Ovary (tissue), 10 donors: ENCODE data around the gene IFIT3. TPM values are rescaled to one million over a fixed set of nuclear protein-coding genes. Genes with fewer than 3 reads are reported as not detected.

ENCODE experiments used
- DNase-seq, 5 donors: peaks; one replicate each; pipeline ENCODE4 v3.0.0-alpha.2; 2019 to 2020
- H3K27ac ChIP-seq, 2 donors: fragments of 200-600 bp; one replicate each; pipeline versions ENCODE4 v1.5.1 to v1.8.0; 2019 to 2022
- H3K27me3 ChIP-seq: fragments of 200-600 bp; one replicate; pipeline ENCODE4 v1.8.0; 2022
- H3K36me3 ChIP-seq: fragments of 200-600 bp; sonication (generic); one replicate; pipeline ENCODE4 v1.5.1; 2019
- H3K4me1 ChIP-seq: one replicate; pipeline ENCODE4 v1.8.1; 2013; ENCODE audit warnings: mild to moderate bottlenecking, moderate library complexity; ENCODE audit not compliant: insufficient read depth
- H3K4me3 ChIP-seq: fragments of 200-600 bp; sonication (generic); one replicate; pipeline ENCODE4 v1.5.1; 2017
- H3K9me3 ChIP-seq, 2 donors: fragments of 200-600 bp in 1 of 2; sonication (generic) in 1 of 2; one replicate each; pipeline versions ENCODE4 v1.5.1 to v1.8.1; 2013 to 2019; ENCODE audit warnings: mild to moderate bottlenecking in 1 of 2, moderate library complexity in 1 of 2
- EP300 ChIP-seq: sonication (generic); formaldehyde crosslinking; IDR thresholded peaks from one replicate; pipeline ENCODE4 v1.6.1; 2017; ENCODE audit warnings: antibody characterized with exemption
- POLR2A ChIP-seq: fragments of 450-650 bp; IDR thresholded peaks from one replicate; pipeline ENCODE4 v1.6.1; 2017; ENCODE audit warnings: antibody characterized with exemption, mild to moderate bottlenecking, moderate library complexity
- WGBS, 3 donors: extraction: QIAGEN DNeasy Blood & Tissue Kit in 1 of 3; methylation state at CpG; one replicate each; pipeline versions ENCODE4 v1.1.5 to v1.1.7; 2013 to 2017; 5-methylcytosine and 5-hydroxymethylcytosine counted together
- intact Hi-C, 4 donors: fragments of 100-400 bp; cut with DNase I; formaldehyde crosslinking; loops; one replicate each; pipeline versions ENCODE4 v1.11.0 to v1.15.1; 2022 to 2023
- long read RNA-seq, 3 donors: library from polyadenylated mRNA in 2 of 3; unstranded in 2 of 3; transcript quantifications; one replicate each; pipeline ENCODE4 v2.0.0 and lab custom pipeline, GENCODE V29; 2021 to 2026
- polyA plus RNA-seq, 2 donors: library from polyadenylated mRNA; stranded (reverse); fragments of 200-250 nt in 1 of 2; fragments of 350-450 nt in 1 of 2; fragmentation: Illumina TruSeq in 1 of 2; extraction: RNeasy Lipid Tissue Mini Kit (QIAGEN cat#74804) in 1 of 2; gene quantifications; one replicate each; pipeline ENCODE4 v1.2.3, GENCODE V29; 2013 to 2014
- total RNA-seq, 7 donors: library from RNA; depleted of rRNA in 2 of 7; stranded (reverse); fragments of >200 nt in 2 of 7; fragmentation: NEBNext Ultra II Directional in 3 of 7; extraction: Animal tissue kit (Norgen Biotek cat#: 25700) in 3 of 7; gene quantifications; one replicate each; pipeline versions ENCODE4 v1.1.0 to v1.2.4, GENCODE V29; 2016 to 2023
- TF ChIP-seq, protein P1 (sequence below), 3 donors: fragments of 450-650 bp in 2 of 3; fragments of 200-600 bp in 1 of 3; IDR thresholded peaks; one replicate each; pipeline versions ENCODE4 v1.5.1 to v1.8.0; 2016 to 2022; ENCODE audit warnings: antibody characterized with exemption in 3 of 3, mild to moderate bottlenecking in 1 of 3
- donor health status: DM: no; HTN: no; CAD: no; lungs with moderate emphysema.
- donor health status: DM: no; HTN: no; CAD: no.
- donor health status: Bipolar disorder and iron deficiency.
- donor health status: DM: yes; HTN: yes; CAD: no.
- donor health status: DM: no; HTN: no; CAD: no.
- donor health status: DM: yes; HTN: yes; CAD: no.

Gene IFIT3, protein sequence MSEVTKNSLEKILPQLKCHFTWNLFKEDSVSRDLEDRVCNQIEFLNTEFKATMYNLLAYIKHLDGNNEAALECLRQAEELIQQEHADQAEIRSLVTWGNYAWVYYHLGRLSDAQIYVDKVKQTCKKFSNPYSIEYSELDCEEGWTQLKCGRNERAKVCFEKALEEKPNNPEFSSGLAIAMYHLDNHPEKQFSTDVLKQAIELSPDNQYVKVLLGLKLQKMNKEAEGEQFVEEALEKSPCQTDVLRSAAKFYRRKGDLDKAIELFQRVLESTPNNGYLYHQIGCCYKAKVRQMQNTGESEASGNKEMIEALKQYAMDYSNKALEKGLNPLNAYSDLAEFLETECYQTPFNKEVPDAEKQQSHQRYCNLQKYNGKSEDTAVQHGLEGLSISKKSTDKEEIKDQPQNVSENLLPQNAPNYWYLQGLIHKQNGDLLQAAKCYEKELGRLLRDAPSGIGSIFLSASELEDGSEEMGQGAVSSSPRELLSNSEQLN
- total RNA-seq (10 to 100 TPM in 3 of 7 donors, 1 to 10 TPM in 4; 5.7 to 16.9 (median 9.9) TPM), polyA plus RNA-seq (10 to 100 TPM; 22.7 to 31.5 TPM)
- long read RNA-seq, donor 1, transcript IFIT3-201 (2 exons, 2,455 nt): minor isoform, 37 of 90 reads
- long read RNA-seq, donor 1, transcript IFIT3-202 (2 exons, 2,496 nt): major isoform, 46 of 90 reads
- long read RNA-seq, donor 1, partial matches to known transcripts: 0 of 90 reads
- long read RNA-seq, donor 1, other reads (novel, unspliced or antisense): 7 of 90 reads
- long read RNA-seq, donor 2, partial matches to known transcripts: 0 of 2 reads
- long read RNA-seq, donor 2, other reads (novel, unspliced or antisense): 0 of 2 reads
- long read RNA-seq, donor 3, transcript IFIT3-202 (2 exons, 2,496 nt): major isoform, 10 of 16 reads
- long read RNA-seq, donor 3, partial matches to known transcripts: 0 of 16 reads
- long read RNA-seq, donor 3, other reads (novel, unspliced or antisense): 3 of 16 reads

DNA sequence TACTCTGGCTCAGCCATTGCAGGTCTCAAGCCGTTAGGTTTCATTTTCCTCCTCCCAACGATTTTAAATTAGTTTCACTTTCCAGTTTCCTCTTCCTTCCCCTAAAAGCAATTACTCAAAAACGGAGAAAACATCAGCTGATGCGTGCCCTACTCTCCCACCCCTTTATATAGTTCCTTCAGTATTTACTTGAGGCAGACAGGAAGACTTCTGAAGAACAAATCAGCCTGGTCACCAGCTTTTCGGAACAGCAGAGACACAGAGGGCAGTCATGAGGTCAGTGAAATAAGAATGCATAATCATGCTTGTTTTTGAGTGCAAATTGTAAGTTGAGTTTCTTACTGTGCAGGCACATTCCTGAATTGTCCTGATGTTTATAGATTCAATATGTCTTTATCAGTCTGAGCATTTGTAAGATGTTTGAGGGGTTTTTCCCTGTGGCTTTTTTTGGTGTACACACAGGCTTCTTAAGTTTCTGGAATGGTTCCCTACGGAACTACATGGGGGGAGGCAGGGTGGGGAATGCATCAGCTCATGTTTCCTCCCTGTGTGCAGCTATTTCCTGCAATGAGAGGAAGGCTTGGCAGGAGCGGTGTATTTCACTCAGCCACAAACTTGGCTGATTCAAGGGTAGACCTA is at the start of gene IFIT3:
Gene IFIT3, plus strand, starts transcription at position 195 of the 639 bp plus-strand sequence. Its CDS starts 77 bp downstream, at position 272.
- intact Hi-C loops: no loop called here
- peak; percentile 47 to 70 (median 59) for DNase-seq
- Histone ChIP-seq H3K9me3 (no peaks in the 10 kb centered on the region), H3K4me3 (peak within 1 kb of the TSS; percentile 42), H3K27me3 (no peaks in the 10 kb centered on the region), H3K4me1 (peaks cover 16% of the 10 kb centered on the region), H3K27ac (peak within 1 kb of the TSS in 1 of 2 donors; percentile 84), H3K36me3 (no peaks in the 10 kb centered on the region)
- 0 to 1% (median 1%) methylated on average over 7 of the region's 7 CpGs for WGBS, 3 donors
- TF ChIP-seq POLR2A (no peak), EP300 (no peak)
- TF ChIP-seq, protein P1, sequence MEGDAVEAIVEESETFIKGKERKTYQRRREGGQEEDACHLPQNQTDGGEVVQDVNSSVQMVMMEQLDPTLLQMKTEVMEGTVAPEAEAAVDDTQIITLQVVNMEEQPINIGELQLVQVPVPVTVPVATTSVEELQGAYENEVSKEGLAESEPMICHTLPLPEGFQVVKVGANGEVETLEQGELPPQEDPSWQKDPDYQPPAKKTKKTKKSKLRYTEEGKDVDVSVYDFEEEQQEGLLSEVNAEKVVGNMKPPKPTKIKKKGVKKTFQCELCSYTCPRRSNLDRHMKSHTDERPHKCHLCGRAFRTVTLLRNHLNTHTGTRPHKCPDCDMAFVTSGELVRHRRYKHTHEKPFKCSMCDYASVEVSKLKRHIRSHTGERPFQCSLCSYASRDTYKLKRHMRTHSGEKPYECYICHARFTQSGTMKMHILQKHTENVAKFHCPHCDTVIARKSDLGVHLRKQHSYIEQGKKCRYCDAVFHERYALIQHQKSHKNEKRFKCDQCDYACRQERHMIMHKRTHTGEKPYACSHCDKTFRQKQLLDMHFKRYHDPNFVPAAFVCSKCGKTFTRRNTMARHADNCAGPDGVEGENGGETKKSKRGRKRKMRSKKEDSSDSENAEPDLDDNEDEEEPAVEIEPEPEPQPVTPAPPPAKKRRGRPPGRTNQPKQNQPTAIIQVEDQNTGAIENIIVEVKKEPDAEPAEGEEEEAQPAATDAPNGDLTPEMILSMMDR (IDR thresholded peaks at IDR 0.05): no peak

DNA sequence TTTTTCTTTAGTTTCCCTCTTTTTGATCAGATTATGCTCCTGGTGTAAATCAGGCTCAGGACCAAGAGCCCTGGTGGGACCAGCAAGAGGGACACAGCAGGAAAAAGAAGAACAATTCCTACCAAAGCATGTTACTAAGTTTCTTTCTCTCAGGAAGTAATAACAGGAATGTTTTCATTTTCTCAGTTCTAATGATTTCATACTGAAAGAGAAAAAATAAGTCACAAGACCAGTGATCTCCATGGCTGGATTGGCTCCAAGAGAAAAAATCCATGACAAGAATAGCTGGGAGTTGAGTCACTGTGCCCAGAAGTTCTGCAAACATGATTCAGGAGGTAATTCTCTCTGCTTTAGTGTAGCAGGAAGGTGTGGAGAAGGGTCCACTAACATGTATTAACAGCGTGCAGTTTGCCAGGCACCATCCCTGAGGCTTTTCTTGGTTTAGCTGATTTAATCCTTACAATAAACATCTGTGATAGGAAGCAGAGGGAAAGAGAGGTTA is 49.7 kb upstream of the IFIT3 start:
- Histone ChIP-seq H3K27me3 (no peaks in the 10 kb centered on the region), H3K36me3 (no peaks in the 10 kb centered on the region), H3K9me3 (no peaks in the 10 kb centered on the region), H3K4me1 (peaks cover 5% of the 10 kb centered on the region), H3K4me3 (no peak overlapping the region), H3K27ac (peak overlapping the region; percentile 59 to 85)
- intact Hi-C loops: no loop called here
- 0 to 3% (median 3%) methylated on average over 1 of the region's 1 CpG for WGBS, 3 donors
- peak in 2 of 5 donors; percentile 63 to 77 for DNase-seq
- TF ChIP-seq, protein P1 (IDR thresholded peaks at IDR 0.05): no peak
- no peak for TF ChIP-seq EP300
- no peak for TF ChIP-seq POLR2A

DNA sequence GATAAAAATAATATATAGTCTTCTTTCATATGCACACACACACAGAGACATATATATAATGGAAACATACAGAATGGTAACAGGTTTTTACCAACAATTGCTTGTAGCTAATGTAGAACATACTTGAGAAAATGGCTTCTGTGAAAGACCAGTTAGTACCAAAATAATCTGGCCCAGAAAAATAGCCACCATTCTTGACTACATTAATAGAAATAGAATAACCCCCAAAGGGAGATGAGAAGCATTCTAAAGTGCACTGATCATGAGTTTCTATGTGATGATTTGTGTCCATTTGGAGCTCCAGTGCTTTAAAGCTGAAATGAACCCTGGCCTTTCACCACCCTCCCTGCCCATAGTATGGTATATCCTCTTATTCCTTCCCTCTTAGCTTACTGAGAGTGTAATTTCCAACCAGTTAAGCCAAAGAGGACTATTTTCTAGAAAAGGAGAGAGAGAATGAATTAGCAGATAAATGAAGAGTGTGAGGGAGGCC is 48.9 kb upstream of the IFIT3 start:
- no peak for DNase-seq
- Histone ChIP-seq H3K36me3 (no peaks in the 10 kb centered on the region), H3K4me3 (no peak overlapping the region), H3K27me3 (no peaks in the 10 kb centered on the region), H3K27ac (no peak overlapping the region), H3K9me3 (no peaks in the 10 kb centered on the region), H3K4me1 (peaks cover 9% of the 10 kb centered on the region)
- intact Hi-C loops: no loop called here
- TF ChIP-seq POLR2A: no peak
- TF ChIP-seq, protein P1 (IDR thresholded peaks at IDR 0.05): no peak
- no peak for TF ChIP-seq EP300

DNA sequence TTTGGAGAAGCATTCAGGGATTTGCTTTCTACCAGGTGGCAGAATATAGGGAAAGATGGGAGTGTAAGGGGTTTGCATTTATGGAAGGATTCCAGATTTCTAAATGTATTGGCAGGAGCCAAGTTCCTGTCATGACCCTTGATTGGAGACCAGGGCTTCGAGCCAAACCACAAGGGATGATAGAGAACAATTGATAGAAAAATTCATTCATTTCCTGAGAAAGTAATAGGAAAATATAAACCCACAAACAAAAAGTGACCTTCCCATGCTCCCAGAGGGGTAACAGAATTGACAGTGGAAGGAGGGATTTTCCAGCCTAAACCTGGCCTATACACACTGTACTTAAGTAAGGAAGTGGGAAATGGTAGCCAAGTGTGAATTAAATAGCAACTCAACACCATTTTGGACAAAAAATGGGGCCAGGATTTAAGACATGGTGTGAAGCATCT is 48.4 kb upstream of the IFIT3 start:
- Histone ChIP-seq H3K4me1 (peaks cover 9% of the 10 kb centered on the region), H3K4me3 (no peak overlapping the region), H3K27me3 (no peaks in the 10 kb centered on the region), H3K9me3 (no peaks in the 10 kb centered on the region), H3K27ac (no peak overlapping the region), H3K36me3 (no peaks in the 10 kb centered on the region)
- no peak for TF ChIP-seq EP300
- TF ChIP-seq, protein P1 (IDR thresholded peaks at IDR 0.05): no peak
- TF ChIP-seq POLR2A: no peak
- intact Hi-C loops: no loop called here
- WGBS, 3 donors: 53 to 58% (median 54%) methylated on average over 1 of the region's 1 CpG
- no peak for DNase-seq
